ENCODE results near the gene MLH3.

GRCh38 chr14:75098682-75099081 lies 47.4 kb upstream of the MLH3 start:
- TF ChIP-seq CTCF (optimal IDR thresholded peaks at IDR 0.05 in 1 of 3, IDR thresholded peaks at IDR 0.05 in 1 of 3, conservative IDR thresholded peaks at IDR 0.05 in 1 of 3; ENCODE audit: extremely low read depth in 1 of 3, insufficient read depth in 2 of 3, low read length in 3 of 3) (no peak), EZH2 (IDR thresholded peaks at IDR 0.05; ENCODE audit: low read length) (no peak)

All from keratinocyte (primary cell).